NCI-H2196 (cell line): ENCODE results near the gene OLR1.
"Not testable (repeated sequence)": the region's sequence is repeated elsewhere in the genome, so short reads cannot be mapped to it uniquely, and the experiment has no call there.

ENCODE experiments used
- DNase-seq: peaks from one replicate; lab custom pipeline; 2025; ENCODE audit not compliant: unreplicated experiment; lab: John Stamatoyannopoulos, UW

OLR1 gene

GRCh38 chr12:10171973-10172728 is at the start of gene OLR1:
Gene OLR1, minus strand, starts transcription at chr12:10172132. Its CDS starts 55 bp downstream, at chr12:10172077.
- DNase-seq, result no peak

- DNase-seq, result peak; percentile 34
Measured at GRCh38 chr12:10220398-10221077, 48.6 kb upstream of the OLR1 start.

GRCh38 chr12:10218021-10218420 is 46.1 kb upstream of the OLR1 start:
- DNase-seq, result no peak

- DNase-seq, result not testable (repeated sequence)
Measured at GRCh38 chr12:10215946-10216345, 44.0 kb upstream of the OLR1 start.

- DNase-seq, result no peak
Measured at GRCh38 chr12:10215436-10215835, 43.5 kb upstream of the OLR1 start.

- DNase-seq, result no peak
Measured at GRCh38 chr12:10214895-10215267, 42.9 kb upstream of the OLR1 start.

GRCh38 chr12:10214136-10214894 is 42.4 kb upstream of the OLR1 start:
- DNase-seq, result no peak

- DNase-seq, result peak; percentile 21
Measured at GRCh38 chr12:10213168-10214135, 41.5 kb upstream of the OLR1 start.

- DNase-seq, result peak; percentile 49
Measured at GRCh38 chr12:10212739-10213131, 40.8 kb upstream of the OLR1 start, which contains the start of gene GABARAPL1. Gene GABARAPL1, plus strand, starts transcription at chr12:10212877. Its CDS starts 253 bp downstream, at chr12:10213130.

GRCh38 chr12:10211940-10212738 is 40.2 kb upstream of the OLR1 start:
- DNase-seq, result peak; percentile 79

- DNase-seq, result no peak
Measured at GRCh38 chr12:10211101-10211939, 39.4 kb upstream of the OLR1 start.

- DNase-seq, result no peak
Measured at GRCh38 chr12:10210225-10210624, 38.3 kb upstream of the OLR1 start.

GRCh38 chr12:10207136-10207535 is 35.2 kb upstream of the OLR1 start:
- no peak for DNase-seq

GRCh38 chr12:10205220-10205807 is 33.4 kb upstream of the OLR1 start:
- DNase-seq, result no peak

- not testable (repeated sequence) for DNase-seq
Measured at GRCh38 chr12:10204495-10204894, 32.6 kb upstream of the OLR1 start.

- DNase-seq, result no peak
Measured at GRCh38 chr12:10197879-10198278, 25.9 kb upstream of the OLR1 start.

GRCh38 chr12:10196210-10196609 is 24.3 kb upstream of the OLR1 start:
- DNase-seq, result no peak

- DNase-seq, result no peak
Measured at GRCh38 chr12:10194160-10194670, 22.3 kb upstream of the OLR1 start.
